Mesenchymal stem cell (in vitro differentiated cells and primary cell): ENCODE data around the gene CCDC92B.
"Not testable (repeated sequence)": the region's sequence is repeated elsewhere in the genome, so short reads cannot be mapped to it uniquely, and the experiment has no call there.

Source experiments
- DNase-seq: peaks from one replicate; pipeline ENCODE4 v3.0.0-alpha.2; 2013
- H2AFZ ChIP-seq: one replicate; pipeline ENCODE4 v1.6.1; 2013; ENCODE audit warnings: low read depth, mild to moderate bottlenecking, control low read depth, inconsistent platforms, low read length, moderate library complexity
- H2AK5ac ChIP-seq: 2 replicates; pipeline ENCODE4 v1.6.1; 2013; ENCODE audit warnings: low read length, moderate library complexity, mild to moderate bottlenecking, inconsistent platforms; ENCODE audit not compliant: severe bottlenecking
- H2BK120ac ChIP-seq: one replicate; pipeline ENCODE4 v1.6.1; 2013; ENCODE audit warnings: low read depth, mild to moderate bottlenecking, inconsistent platforms, low read length, moderate library complexity
- H2BK12ac ChIP-seq, 2 experiments: one replicate each; pipeline ENCODE4 v1.6.1; 2013; ENCODE audit warnings: inconsistent platforms in 2 of 2, low read length in 2 of 2, mild to moderate bottlenecking in 2 of 2, moderate library complexity in 2 of 2, control low read depth in 1 of 2
- H2BK15ac ChIP-seq: one replicate; pipeline ENCODE4 v1.6.1; 2013; ENCODE audit warnings: mild to moderate bottlenecking, low read depth, inconsistent platforms; ENCODE audit not compliant: poor library complexity, severe bottlenecking
- H2BK5ac ChIP-seq: 2 replicates; pipeline ENCODE4 v1.6.1; 2013; ENCODE audit warnings: low read depth, mild to moderate bottlenecking, low read length, control low read depth, inconsistent platforms; ENCODE audit not compliant: poor library complexity, severe bottlenecking
- H3K14ac ChIP-seq, 2 experiments: one replicate each; pipeline ENCODE4 v1.6.1; 2013; ENCODE audit warnings: inconsistent platforms in 2 of 2, low read length in 2 of 2, control low read depth in 1 of 2, mild to moderate bottlenecking in 1 of 2, moderate library complexity in 1 of 2
- H3K18ac ChIP-seq, 2 experiments: one replicate each; pipeline ENCODE4 v1.6.1; 2013; ENCODE audit warnings: inconsistent platforms in 2 of 2, low read length in 2 of 2, control low read depth in 1 of 2, low read depth in 1 of 2, mild to moderate bottlenecking in 1 of 2
- H3K23ac ChIP-seq, 2 experiments: one replicate each; pipeline ENCODE4 v1.6.1; 2013; ENCODE audit warnings: inconsistent platforms in 2 of 2, low read length in 2 of 2, mild to moderate bottlenecking in 2 of 2, moderate library complexity in 2 of 2, control low read depth in 1 of 2
- H3K27ac ChIP-seq: 2 replicates; pipeline ENCODE4 v1.5.1; 2013; ENCODE audit warnings: mild to moderate bottlenecking, moderate library complexity, low read length, control low read depth, inconsistent platforms; ENCODE audit not compliant: poor library complexity, severe bottlenecking
- H3K27me3 ChIP-seq, 2 experiments: 2 replicates each; pipeline versions ENCODE4 v1.6.1 to v1.7.0; 2013; ENCODE audit warnings: low read length in 2 of 2, mild to moderate bottlenecking in 2 of 2, moderate library complexity in 2 of 2, control low read depth in 1 of 2, inconsistent platforms in 1 of 2; ENCODE audit not compliant: control insufficient read depth in 1 of 2, insufficient read depth in 1 of 2
- H3K36me3 ChIP-seq, 2 experiments: 2 replicates each; pipeline versions ENCODE4 v1.6.1 to v1.7.0; 2013; ENCODE audit warnings: low read length in 2 of 2, control low read depth in 1 of 2, inconsistent platforms in 1 of 2, low read depth in 1 of 2, mild to moderate bottlenecking in 1 of 2; ENCODE audit not compliant: insufficient read depth in 2 of 2, control insufficient read depth in 1 of 2
- H3K4ac ChIP-seq, 2 experiments: one replicate each; pipeline ENCODE4 v1.6.1; 2013; ENCODE audit warnings: inconsistent platforms in 2 of 2, low read length in 2 of 2, mild to moderate bottlenecking in 2 of 2, moderate library complexity in 2 of 2, control low read depth in 1 of 2, low read depth in 1 of 2
- H3K4me1 ChIP-seq: 2 replicates; pipeline ENCODE4 v1.6.1; 2013; ENCODE audit warnings: low read depth, low read length, control low read depth; ENCODE audit not compliant: control insufficient read depth, insufficient read depth
- H3K4me2 ChIP-seq: 2 replicates; pipeline ENCODE4 v1.6.1; 2013; ENCODE audit warnings: low read length, mild to moderate bottlenecking, inconsistent platforms; ENCODE audit not compliant: poor library complexity, severe bottlenecking
- H3K4me3 ChIP-seq, 2 experiments: 2 replicates each; pipeline versions ENCODE4 v1.5.1 to v1.7.0; 2013; ENCODE audit warnings: low read length in 2 of 2, mild to moderate bottlenecking in 2 of 2, control low read depth in 1 of 2, low read depth in 1 of 2; ENCODE audit not compliant: insufficient read depth in 1 of 2
- H3K79me1 ChIP-seq: replicated peaks from 2 replicates; pipeline ENCODE4 v1.6.1; 2013; ENCODE audit warnings: mild to moderate bottlenecking, control low read depth, low read length, inconsistent platforms; ENCODE audit not compliant: poor library complexity, severe bottlenecking
- H3K9ac ChIP-seq: 2 replicates; pipeline ENCODE4 v1.7.0; 2013; ENCODE audit warnings: mild to moderate bottlenecking, low read length, moderate library complexity
- H3K9me3 ChIP-seq: 2 replicates; pipeline ENCODE4 v1.7.0; 2013; ENCODE audit warnings: mild to moderate bottlenecking, low read length; ENCODE audit not compliant: control insufficient read depth
- H4K8ac ChIP-seq: one replicate; pipeline ENCODE4 v1.6.1; 2013; ENCODE audit warnings: inconsistent platforms, mild to moderate bottlenecking, low read length, moderate library complexity
- H4K91ac ChIP-seq: one replicate; pipeline ENCODE4 v1.6.1; 2013; ENCODE audit warnings: mild to moderate bottlenecking, low read length, inconsistent platforms
- WGBS: methylation state at CpG from one replicate; pipeline ENCODE4 v1.1.7; 2013; ENCODE audit warnings: mixed read lengths; 5-methylcytosine and 5-hydroxymethylcytosine counted together

Gene CCDC92B

GRCh38 chr17:2700491-2701141, 48.8 kb downstream of the CCDC92B start:
- Histone ChIP-seq H2BK12ac (no peak overlapping the region), H3K9me3 (no peaks in the 10 kb centered on the region)

GRCh38 chr17:2700030-2700490, 49.4 kb downstream of the CCDC92B start:
- no peaks in the 10 kb centered on the region for H3K27me3 ChIP-seq
- no peak overlapping the region for H3K9ac ChIP-seq
- H3K23ac ChIP-seq: no peak overlapping the region
- no peak overlapping the region for H2BK12ac ChIP-seq
- no peak overlapping the region for H4K8ac ChIP-seq
- H2BK15ac ChIP-seq: peak overlapping the region; percentile 44
- H3K4me1 ChIP-seq: peaks cover 14% of the 10 kb centered on the region
- no peak overlapping the region for H3K4me3 ChIP-seq
- H3K4ac ChIP-seq: no peak overlapping the region
- no peak overlapping the region for H3K27ac ChIP-seq
- H3K14ac ChIP-seq: no peak overlapping the region
- H2AK5ac ChIP-seq: no peak overlapping the region
- H4K91ac ChIP-seq: no peak overlapping the region
- DNase-seq: no peak
- no peaks in the 10 kb centered on the region for H3K9me3 ChIP-seq
- no peak overlapping the region for H2AFZ ChIP-seq
- H2BK120ac ChIP-seq: no peak overlapping the region
- H3K4me2 ChIP-seq: no peak overlapping the region
- peaks cover 29% of the 10 kb centered on the region for H3K79me1 ChIP-seq
- H2BK5ac ChIP-seq: no peak overlapping the region
- WGBS: 98% methylated on average over 20 of the region's 20 CpGs
- H3K18ac ChIP-seq: no peak overlapping the region
- peaks cover 73 to 94% of the 10 kb centered on the region in 2 experiments for H3K36me3 ChIP-seq

More at GRCh38 chr17:2700491-2701141, 48.8 kb downstream of the CCDC92B start:
- Histone ChIP-seq H2BK120ac (no peak overlapping the region), H3K4me2 (no peak overlapping the region), H2AK5ac (no peak overlapping the region), H4K91ac (no peak overlapping the region), H3K27me3 (no peaks in the 10 kb centered on the region), H3K4me3 (no peak overlapping the region), H3K79me1 (peaks cover 31% of the 10 kb centered on the region), H2BK15ac (no peak overlapping the region), H3K9ac (no peak overlapping the region), H3K27ac (no peak overlapping the region), H3K18ac (no peak overlapping the region), H3K36me3 (peaks cover 73 to 88% of the 10 kb centered on the region in 2 experiments), H3K4me1 (peaks cover 20% of the 10 kb centered on the region), H2BK5ac (no peak overlapping the region), H3K14ac (no peak overlapping the region), H2AFZ (no peak overlapping the region), H3K23ac (no peak overlapping the region), H3K4ac (no peak overlapping the region), H4K8ac (no peak overlapping the region)
- 97% methylated on average over 27 of the region's 27 CpGs for WGBS
- no peak for DNase-seq

- H3K27ac ChIP-seq, H3K4me1 ChIP-seq, H2BK120ac ChIP-seq, H2AK5ac ChIP-seq, H3K4me2 ChIP-seq, H2AFZ ChIP-seq, H2BK12ac ChIP-seq, H3K14ac ChIP-seq, H2BK15ac ChIP-seq, H4K8ac ChIP-seq, DNase-seq, H2BK5ac ChIP-seq, H3K4me3 ChIP-seq, H3K9ac ChIP-seq, H3K18ac ChIP-seq, H3K23ac ChIP-seq, H3K4ac ChIP-seq, H3K27me3 ChIP-seq, H4K91ac ChIP-seq, H3K9me3 ChIP-seq: not testable (repeated sequence)
- 96% methylated on average over 18 of the region's 18 CpGs for WGBS
- H3K36me3 ChIP-seq: peaks cover 74 to 95% of the 10 kb centered on the region in 2 experiments
- H3K79me1 ChIP-seq: peaks cover 22% of the 10 kb centered on the region
Observed at GRCh38 chr17:2699216-2699805, 50.1 kb downstream of the CCDC92B start.

- H3K9me3 ChIP-seq: no peaks in the 10 kb centered on the region
- 98% methylated on average over 40 of the region's 40 CpGs for WGBS
Observed at GRCh38 chr17:2697611-2698162, 51.8 kb downstream of the CCDC92B start.

More at GRCh38 chr17:2697611-2698162, 51.8 kb downstream of the CCDC92B start:
- Histone ChIP-seq H4K91ac (no peak overlapping the region), H2BK15ac (no peak overlapping the region), H3K23ac (no peak overlapping the region), H3K14ac (no peak overlapping the region), H2AFZ (no peak overlapping the region), H3K4me2 (no peak overlapping the region), H3K18ac (no peak overlapping the region), H3K4ac (no peak overlapping the region), H3K36me3 (peaks cover 71 to 94% of the 10 kb centered on the region in 2 experiments), H3K27me3 (no peaks in the 10 kb centered on the region), H3K4me1 (peaks cover 4% of the 10 kb centered on the region), H2BK120ac (no peak overlapping the region), H3K9ac (no peak overlapping the region), H2BK5ac (no peak overlapping the region), H2BK12ac (no peak overlapping the region), H3K79me1 (peaks cover 13% of the 10 kb centered on the region), H3K27ac (no peak overlapping the region), H4K8ac (no peak overlapping the region), H3K4me3 (no peak overlapping the region), H2AK5ac (no peak overlapping the region)
- DNase-seq: no peak
